Activated CD4-positive, alpha-beta T cell treated with anti-CD3 and anti-CD28 coated beads, Interleukin-2, Interleukin-6, amounts not matched to agents 100 ng/mL and 50 ng/mL, durations not matched to agents 16 hours and 8 hours (primary cell): ENCODE data around the gene WDHD1.
"Not testable (repeated sequence)": the region's sequence is repeated elsewhere in the genome, so short reads cannot be mapped to it uniquely, and the experiment has no call there.

Source experiments
- DNase-seq: peaks from one replicate; pipeline ENCODE4 v3.0.0-alpha.2; 2020

WDHD1 gene

GRCh38 chr14:54947230-54947629 is 79.7 kb downstream of the WDHD1 start:
- DNase-seq, result no peak

- no peak for DNase-seq
Observed at GRCh38 chr14:54946500-54946899, 80.4 kb downstream of the WDHD1 start.

GRCh38 chr14:54944737-54945391 is 82.0 kb downstream of the WDHD1 start:
- no peak for DNase-seq

GRCh38 chr14:54942913-54943312 is 84.0 kb downstream of the WDHD1 start:
- no peak for DNase-seq

- no peak for DNase-seq
Observed at GRCh38 chr14:54936816-54937215, 90.1 kb downstream of the WDHD1 start.

- DNase-seq, result no peak
Observed at GRCh38 chr14:54935958-54936357, 90.9 kb downstream of the WDHD1 start.

GRCh38 chr14:54935100-54935499 is 91.8 kb downstream of the WDHD1 start:
- no peak for DNase-seq

- no peak for DNase-seq
Observed at GRCh38 chr14:54933006-54933405, 93.9 kb downstream of the WDHD1 start.

GRCh38 chr14:54931598-54932340 is 95.1 kb downstream of the WDHD1 start:
- no peak for DNase-seq

- DNase-seq, result no peak
Observed at GRCh38 chr14:54931101-54931500, 95.8 kb downstream of the WDHD1 start.

GRCh38 chr14:54929556-54929955 is 97.3 kb downstream of the WDHD1 start:
- DNase-seq, result no peak

GRCh38 chr14:54928216-54928615 is 98.7 kb downstream of the WDHD1 start:
- no peak for DNase-seq

- DNase-seq, result no peak
Observed at GRCh38 chr14:54927551-54927950, 99.3 kb downstream of the WDHD1 start.

GRCh38 chr14:54926570-54926969 is 100.3 kb downstream of the WDHD1 start:
- DNase-seq, result not testable (repeated sequence)

GRCh38 chr14:54922598-54922997 is 104.3 kb downstream of the WDHD1 start:
- no peak for DNase-seq

- DNase-seq, result no peak
Observed at GRCh38 chr14:54920052-54920451, 106.8 kb downstream of the WDHD1 start.

GRCh38 chr14:54919330-54919729 is 107.6 kb downstream of the WDHD1 start:
- no peak for DNase-seq

- DNase-seq, result no peak
Observed at GRCh38 chr14:54918427-54918826, 108.5 kb downstream of the WDHD1 start.

- no peak for DNase-seq
Observed at GRCh38 chr14:54916101-54916500, 110.8 kb downstream of the WDHD1 start.

GRCh38 chr14:54909817-54910558 is 116.9 kb downstream of the WDHD1 start:
- no peak for DNase-seq

- DNase-seq, result not testable (repeated sequence)
Observed at GRCh38 chr14:54908973-54909372, 117.9 kb downstream of the WDHD1 start.

- peak; percentile 55 for DNase-seq
Observed at GRCh38 chr14:54908190-54908589, 118.7 kb downstream of the WDHD1 start.

- DNase-seq, result peak; percentile 28
Observed at GRCh38 chr14:54906075-54906474, 120.8 kb downstream of the WDHD1 start.
